Loucy (cell line): Measurements from ENCODE around the gene PECR.
"Not testable (repeated sequence)": the region's sequence is repeated elsewhere in the genome, so short reads cannot be mapped to it uniquely, and the experiment has no call there.

Experiments
- H2AFZ ChIP-seq: fragments of 200-600 bp; sonication (generic); 2 replicates; pipeline ENCODE4 v1.6.0; 2016; ENCODE audit warnings: antibody characterized with exemption, mild to moderate bottlenecking, low read length, moderate library complexity
- H3F3A ChIP-seq: fragments of 200-600 bp; 2 replicates; pipeline ENCODE4 v1.6.0; 2016; ENCODE audit warnings: antibody characterized with exemption, low read depth, mild to moderate bottlenecking
- H3K27me3 ChIP-seq: fragments of 200-600 bp; sonication (generic); 2 replicates; pipeline ENCODE4 v1.6.1; 2014; ENCODE audit warnings: low read length, mild to moderate bottlenecking; ENCODE audit not compliant: insufficient read depth, poor library complexity, severe bottlenecking
- H3K36me3 ChIP-seq: fragments of 200-600 bp; sonication (generic); 2 replicates; pipeline ENCODE4 v1.6.1; 2016; ENCODE audit warnings: low read length; ENCODE audit not compliant: insufficient read depth
- H3K4me1 ChIP-seq: fragments of 200-600 bp; sonication (generic); 2 replicates; pipeline ENCODE4 v1.5.1; 2014; ENCODE audit warnings: low read length, mild to moderate bottlenecking; ENCODE audit not compliant: insufficient read depth, poor library complexity, severe bottlenecking
- H3K4me2 ChIP-seq: fragments of 200-600 bp; sonication (generic); 2 replicates; pipeline ENCODE4 v1.6.0; 2014; ENCODE audit warnings: antibody characterized with exemption, low read length, low read depth, mild to moderate bottlenecking; ENCODE audit not compliant: poor library complexity, severe bottlenecking
- H3K4me3 ChIP-seq: fragments of 200-600 bp; sonication (generic); 2 replicates; pipeline ENCODE4 v1.5.1; 2014; ENCODE audit warnings: low read length, mild to moderate bottlenecking, mixed read lengths; ENCODE audit not compliant: poor library complexity, severe bottlenecking
- H3K79me2 ChIP-seq: fragments of 200-600 bp; sonication (generic); 2 replicates; pipeline ENCODE4 v1.6.1; 2014; ENCODE audit warnings: low read length; ENCODE audit not compliant: insufficient read depth
- H3K9ac ChIP-seq: fragments of 200-600 bp; sonication (generic); 2 replicates; pipeline ENCODE4 v1.6.0; 2014; ENCODE audit warnings: mild to moderate bottlenecking, low read depth, low read length, moderate library complexity; ENCODE audit not compliant: poor library complexity, severe bottlenecking
- H3K9me2 ChIP-seq: fragments of 200-600 bp; sonication (generic); replicated peaks from 2 replicates; pipeline ENCODE4 v1.6.1; 2016; ENCODE audit warnings: low read depth, low read length, mixed read lengths
- H3K9me3 ChIP-seq: fragments of 200-600 bp; sonication (generic); 2 replicates; pipeline ENCODE4 v1.6.1; 2014; ENCODE audit warnings: mild to moderate bottlenecking, antibody characterized with exemption, low read length, low read depth; ENCODE audit not compliant: insufficient read depth
- H4K20me1 ChIP-seq: fragments of 200-600 bp; sonication (generic); 2 replicates; pipeline ENCODE4 v1.6.0; 2014; ENCODE audit warnings: antibody characterized with exemption, low read length, mild to moderate bottlenecking; ENCODE audit not compliant: insufficient read depth, poor library complexity, severe bottlenecking
- CTCF ChIP-seq: fragments of 200-600 bp; sonication (generic); conservative IDR thresholded peaks from 2 replicates; pipeline ENCODE4 v1.5.1; 2014; ENCODE audit warnings: mild to moderate bottlenecking, antibody characterized with exemption, low read length
- EZH2phosphoT487 ChIP-seq: fragments of 200-600 bp; IDR thresholded peaks from 2 replicates; pipeline ENCODE4 v1.6.1; 2018; ENCODE audit warnings: antibody characterized with exemption, mild to moderate bottlenecking, moderate library complexity, borderline replicate concordance

Gene PECR

GRCh38 chr2:215998636-215999035, 83.0 kb downstream of the PECR start:
- Histone ChIP-seq H3K9ac (no peak overlapping the region), H2AFZ (no peak overlapping the region), H3K4me2 (peak overlapping the region; percentile 11), H3F3A (no peaks in the 10 kb centered on the region), H3K9me3 (no peaks in the 10 kb centered on the region), H3K4me3 (no peak overlapping the region), H3K79me2 (peaks cover 75% of the 10 kb centered on the region), H3K4me1 (peaks cover 59% of the 10 kb centered on the region), H3K27me3 (no peaks in the 10 kb centered on the region), H4K20me1 (no peaks in the 10 kb centered on the region), H3K36me3 (peaks cover 32% of the 10 kb centered on the region; the same call in 1 of the 2 replicates), H3K9me2 (no peaks in the 10 kb centered on the region)
- TF ChIP-seq EZH2phosphoT487, result no peak
- no peak for TF ChIP-seq CTCF

GRCh38 chr2:215997219-215997618, 84.4 kb downstream of the PECR start:
- Histone ChIP-seq H3K27me3 (no peaks in the 10 kb centered on the region), H2AFZ (no peak overlapping the region), H3F3A (no peaks in the 10 kb centered on the region), H3K4me2 (peak overlapping the region; percentile 21), H4K20me1 (no peaks in the 10 kb centered on the region), H3K9me3 (no peaks in the 10 kb centered on the region), H3K9ac (no peak overlapping the region), H3K36me3 (peaks cover 32% of the 10 kb centered on the region; the same call in 1 of the 2 replicates), H3K4me3 (no peak overlapping the region), H3K79me2 (peaks cover 63% of the 10 kb centered on the region), H3K9me2 (no peaks in the 10 kb centered on the region), H3K4me1 (peaks cover 46% of the 10 kb centered on the region)
- TF ChIP-seq CTCF (no peak), EZH2phosphoT487 (no peak)

GRCh38 chr2:215994911-215995310, 86.7 kb downstream of the PECR start:
- Histone ChIP-seq H3K4me2 (no peak overlapping the region), H3K79me2 (peaks cover 60% of the 10 kb centered on the region), H3K9ac (no peak overlapping the region), H3K4me1 (peaks cover 23% of the 10 kb centered on the region), H3K27me3 (no peaks in the 10 kb centered on the region), H2AFZ (no peak overlapping the region), H4K20me1 (no peaks in the 10 kb centered on the region), H3K4me3 (no peak overlapping the region), H3K9me3 (no peaks in the 10 kb centered on the region; the same call in 1 of the 2 replicates), H3F3A (no peaks in the 10 kb centered on the region), H3K9me2 (no peaks in the 10 kb centered on the region), H3K36me3 (peaks cover 32% of the 10 kb centered on the region; the same call in 1 of the 2 replicates)
- no peak for TF ChIP-seq CTCF
- TF ChIP-seq EZH2phosphoT487, result no peak

GRCh38 chr2:215988556-215989207, 92.9 kb downstream of the PECR start:
- peaks cover 72% of the 10 kb centered on the region for H3K79me2 ChIP-seq
- not testable (repeated sequence) for H3K4me3 ChIP-seq, H3K4me2 ChIP-seq, H3K9ac ChIP-seq, H3F3A ChIP-seq, H2AFZ ChIP-seq, H3K9me2 ChIP-seq, H3K27me3 ChIP-seq, H4K20me1 ChIP-seq
- H3K9me3 ChIP-seq, result peaks cover 17% of the 10 kb centered on the region
- peaks cover 12% of the 10 kb centered on the region for H3K4me1 ChIP-seq
- peaks cover 50% of the 10 kb centered on the region for H3K36me3 ChIP-seq
